Sigmoid colon (tissue), 4 donors: ENCODE results near the gene IKZF4.

Experiments
- EP300 ChIP-seq, 4 donors: sonication (generic); formaldehyde crosslinking; IDR thresholded peaks; one replicate each; pipeline ENCODE4 v1.6.1; 2017; ENCODE audit warnings: antibody characterized with exemption in 4 of 4
- POLR2A ChIP-seq, 2 donors: fragments of 450-650 bp; IDR thresholded peaks; one replicate each; pipeline ENCODE4 v1.6.1; 2016; ENCODE audit warnings: antibody characterized with exemption in 2 of 2, mild to moderate bottlenecking in 2 of 2, moderate library complexity in 2 of 2

- no peak for TF ChIP-seq POLR2A (IDR thresholded peaks at IDR 0.05)
- no peak for TF ChIP-seq EP300 (IDR thresholded peaks at IDR 0.05)
These were observed 42.5 kb upstream of the IKZF4 start for GRCh38 chr12:55978393-55978792.
